Prostate gland (tissue), 2 donors: ENCODE measurements around the gene CHST8. TPM values are rescaled to one million over a fixed set of nuclear protein-coding genes. Genes with fewer than 3 reads are reported as not detected.
A peak's percentile ranks its signal among the peaks of the same experiment; 100 is the strongest.

Source experiments
- DNase-seq: peaks from one replicate; pipeline ENCODE4 v3.0.0-alpha.2; 2019; ENCODE audit warnings: low spot score
- H3K27ac ChIP-seq, 2 donors: fragments of 200-600 bp; sonication (generic); 2 replicates each; pipeline ENCODE4 v1.5.1; 2017 to 2019
- H3K27me3 ChIP-seq: fragments of 200-600 bp; sonication (generic); replicated peaks from 2 replicates; pipeline ENCODE4 v1.5.1; 2019; ENCODE audit not compliant: insufficient read depth
- H3K36me3 ChIP-seq, 2 donors: fragments of 200-600 bp; sonication (generic); 1 replicate in 1 of 2; 2 replicates in 1 of 2; pipeline versions ENCODE4 v1.5.1 to v1.8.1; 2017 to 2019
- H3K4me1 ChIP-seq: fragments of 200-600 bp; sonication (generic); replicated peaks from 2 replicates; pipeline ENCODE4 v1.5.1; 2019
- H3K4me3 ChIP-seq, 2 donors: fragments of 200-600 bp; sonication (generic); 2 replicates each; pipeline ENCODE4 v1.5.1; 2017 to 2019
- H3K9me3 ChIP-seq: fragments of 200-600 bp; sonication (generic); 2 replicates; pipeline ENCODE4 v1.5.1; 2017
- CTCF ChIP-seq, 4 experiments: fragments of 200-600 bp in 2 of 4; fragments of 450-650 bp in 2 of 4; sonication (generic) in 2 of 4; IDR thresholded peaks; 1 replicate in 3 of 4; 2 replicates in 1 of 4; pipeline ENCODE4 v1.5.1; 2016 to 2019; ENCODE audit warnings: antibody characterized with exemption in 4 of 4, mild to moderate bottlenecking in 2 of 4, moderate library complexity in 2 of 4
- POLR2A ChIP-seq: fragments of 450-650 bp; IDR thresholded peaks from one replicate; pipeline ENCODE4 v1.6.1; 2016; ENCODE audit warnings: antibody characterized with exemption, mild to moderate bottlenecking
- POLR2AphosphoS5 ChIP-seq: sonication (generic); formaldehyde crosslinking; IDR thresholded peaks from one replicate; pipeline ENCODE4 v1.6.1; 2017; ENCODE audit warnings: antibody characterized with exemption
- whole genome bisulfite sequencing: methylation state at CpG from one replicate; pipeline ENCODE4 v1.1.5; 2018; 5-methylcytosine and 5-hydroxymethylcytosine counted together
- intact Hi-C: fragments of 100-400 bp; cut with DNase I; formaldehyde crosslinking; loops from one replicate; pipeline ENCODE4 v1.14.2; 2022
- total RNA-seq, 2 donors: library from RNA; depleted of rRNA; stranded (reverse); fragments of >200 nt; gene quantifications; one replicate each; pipeline ENCODE4 v1.1.0, GENCODE V29; 2016

Gene CHST8
- total RNA-seq, 2 donors from 2014 or later, result 1.3 to 2.7 TPM

GRCh38 chr19:33802801-33803200, 181.0 kb downstream of the CHST8 start:
- Histone ChIP-seq H3K4me3 (no peak overlapping the region), H3K4me1 (no peaks in the 10 kb centered on the region), H3K9me3 (no peaks in the 10 kb centered on the region), H3K27ac (no peak overlapping the region), H3K27me3 (no peaks in the 10 kb centered on the region), H3K36me3 (no peaks in the 10 kb centered on the region)
- 93% methylated on average over 1 of the region's 1 CpG for WGBS
- DNase-seq, result no peak
- TF ChIP-seq POLR2A (no peak), CTCF (IDR thresholded peaks at IDR 0.05) (no peak), POLR2AphosphoS5 (no peak)
- intact Hi-C loops, result no loop called here

- Histone ChIP-seq H3K4me1 (no peaks in the 10 kb centered on the region), H3K27ac (peak overlapping the region in 1 of 2 donors; percentile 15), H3K36me3 (no peaks in the 10 kb centered on the region), H3K27me3 (no peaks in the 10 kb centered on the region), H3K4me3 (no peak overlapping the region), H3K9me3 (no peaks in the 10 kb centered on the region)
- intact Hi-C loops, result no loop called here
- WGBS, result 88% methylated on average over 9 of the region's 9 CpGs
- TF ChIP-seq POLR2A, result no peak
- no peak for TF ChIP-seq POLR2AphosphoS5
- no peak for TF ChIP-seq CTCF (IDR thresholded peaks at IDR 0.05)
- no peak for DNase-seq
Observed at GRCh38 chr19:33803383-33803782, 181.6 kb downstream of the CHST8 start.

DNA sequence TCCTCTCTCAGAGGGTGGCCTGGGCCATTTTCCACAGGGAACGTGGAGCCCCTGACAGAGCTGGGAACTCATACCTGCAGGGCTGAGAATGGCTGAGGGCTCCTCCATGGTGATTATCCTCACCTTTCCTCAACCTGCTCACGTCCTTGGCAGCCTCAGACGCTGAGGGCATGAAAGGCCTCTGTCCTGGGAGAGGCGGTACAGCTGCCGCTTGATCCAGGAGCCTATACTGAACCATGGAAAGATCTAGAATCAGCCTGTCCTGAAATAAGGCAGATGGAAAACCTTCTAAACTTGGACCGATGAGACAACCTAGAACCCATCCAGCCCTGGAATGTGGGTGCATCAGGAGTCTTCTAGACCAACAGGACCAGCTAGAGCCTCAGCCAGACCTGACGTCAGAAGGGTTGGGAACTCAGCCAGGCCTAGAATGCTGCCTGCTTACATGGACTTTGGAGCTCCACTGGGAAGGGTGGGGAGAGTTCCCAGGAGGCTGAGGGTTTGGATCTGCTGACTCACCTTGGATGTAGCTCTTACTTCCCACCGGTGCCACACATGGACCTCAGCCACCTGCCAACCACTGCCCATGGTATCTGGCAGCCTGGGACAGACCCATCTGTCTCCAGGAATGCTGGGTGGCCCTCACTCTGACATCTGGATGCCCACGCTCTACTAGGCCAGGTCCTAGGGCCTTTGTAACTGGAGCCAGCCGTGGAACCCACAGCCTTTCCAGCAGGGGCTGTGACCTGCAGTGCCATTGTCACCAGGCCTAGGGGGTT, 182.5 kb downstream of the CHST8 start:
- Histone ChIP-seq H3K4me3 (no peak overlapping the region), H3K27me3 (no peaks in the 10 kb centered on the region), H3K36me3 (no peaks in the 10 kb centered on the region), H3K9me3 (no peaks in the 10 kb centered on the region), H3K4me1 (no peaks in the 10 kb centered on the region), H3K27ac (peak overlapping the region; percentile 10 to 15)
- DNase-seq, result peak; percentile 73
- intact Hi-C loops, result no loop called here
- no peak for TF ChIP-seq POLR2A
- TF ChIP-seq POLR2AphosphoS5, result peak; percentile 66
- WGBS, result 71% methylated on average over 9 of the region's 10 CpGs

- Histone ChIP-seq H3K4me3 (no peak overlapping the region), H3K27me3 (no peaks in the 10 kb centered on the region), H3K9me3 (no peaks in the 10 kb centered on the region), H3K4me1 (no peaks in the 10 kb centered on the region), H3K36me3 (no peaks in the 10 kb centered on the region), H3K27ac (no peak overlapping the region)
- WGBS, result 98% methylated on average over 3 of the region's 3 CpGs
- intact Hi-C loops, result no loop called here
- DNase-seq, result no peak
- TF ChIP-seq CTCF (IDR thresholded peaks at IDR 0.05) (no peak), POLR2A (no peak), POLR2AphosphoS5 (no peak)
Observed at GRCh38 chr19:33805313-33805712, 183.6 kb downstream of the CHST8 start.

DNA sequence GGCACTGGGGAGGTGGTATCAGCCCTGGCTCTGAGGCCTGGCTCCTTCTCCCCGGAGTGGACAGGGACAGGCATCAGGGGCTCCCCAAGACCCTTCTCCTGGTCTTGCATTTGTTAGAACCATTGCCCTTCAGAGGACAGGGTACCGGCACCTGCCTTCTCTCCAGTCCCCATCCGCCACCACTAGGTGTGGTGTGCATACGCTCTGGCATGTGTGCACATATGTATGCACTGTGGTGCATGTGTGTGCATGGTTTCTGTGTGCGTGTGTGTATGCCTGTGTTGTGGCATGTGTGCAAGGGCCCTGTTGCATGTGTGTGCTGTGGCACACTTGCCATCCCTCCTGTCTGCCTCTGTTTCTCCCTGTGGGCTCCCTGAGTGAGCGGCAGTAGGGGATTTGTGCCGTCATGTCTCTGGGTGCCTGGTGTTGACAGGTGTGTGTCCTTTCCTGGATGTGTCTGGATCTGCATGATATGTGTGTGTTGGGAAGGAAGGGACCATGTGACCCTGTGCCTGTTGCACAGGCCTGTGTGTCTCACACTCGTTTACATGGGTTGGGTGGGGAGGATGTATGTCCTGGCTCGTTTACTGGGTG, 184.2 kb downstream of the CHST8 start:
- intact Hi-C loops, result no loop called here

More for the DNA sequence above, 184.2 kb downstream of the CHST8 start:
- no peaks in the 10 kb centered on the region for H3K36me3 ChIP-seq
- H3K4me1 ChIP-seq, result no peaks in the 10 kb centered on the region
- WGBS, result 78% methylated on average over 9 of the region's 9 CpGs
- TF ChIP-seq POLR2AphosphoS5, result no peak
- TF ChIP-seq POLR2A, result no peak
- TF ChIP-seq CTCF (IDR thresholded peaks at IDR 0.05), result no peak
- no peak overlapping the region for H3K4me3 ChIP-seq
- DNase-seq, result no peak
- H3K27ac ChIP-seq, result no peak overlapping the region
- no peaks in the 10 kb centered on the region for H3K27me3 ChIP-seq
- no peaks in the 10 kb centered on the region for H3K9me3 ChIP-seq
